IMR-90 (cell line): ENCODE results near the gene PTPN22. TPM values are rescaled to one million over a fixed set of nuclear protein-coding genes. Genes with fewer than 3 reads are reported as not detected.
A peak's percentile ranks its signal among the peaks of the same experiment; 100 is the strongest.

ENCODE experiments used
- ATAC-seq: fragments of 200-7000 bp; cut with Tn5 transposase; 2 replicates; pipeline ENCODE4 v1.9.1; 2020; ENCODE audit warnings: low read depth, mild to moderate bottlenecking, moderate library complexity
- BruUV-seq: library from RNA; stranded (reverse); fragments of 400-500 nt; replicated peaks from 2 replicates; lab custom pipeline; 2021; lab: Mats Ljungman, UMichigan
- CTCF ChIA-PET: fragments of 300-600 bp; formaldehyde crosslinking; extraction: SDS; loops from one replicate; lab custom pipeline; 2021; ENCODE audit warnings: antibody characterized with exemption; lab: Yijun Ruan, JAX
- POLR2A ChIA-PET: fragments of 300-600 bp; sonication (Branson Sonifier 250); formaldehyde crosslinking; loops from one replicate; lab custom pipeline; 2022; ENCODE audit warnings: antibody characterized with exemption; ENCODE audit not compliant: unreplicated experiment; lab: Charles Lee
- DNase-seq: peaks from one replicate; pipeline ENCODE4 v3.0.0; 2013
- H2AFZ ChIP-seq: replicated peaks from 2 replicates; pipeline ENCODE3; 2013; ENCODE audit warnings: low read length, mild to moderate bottlenecking; ENCODE audit not compliant: poor library complexity
- H2AK5ac ChIP-seq: 2 replicates; pipeline ENCODE4 v1.6.1; 2013; ENCODE audit warnings: low read depth, low read length, inconsistent platforms
- H2AK9ac ChIP-seq: replicated peaks from 2 replicates; pipeline ENCODE3; 2013; ENCODE audit warnings: mild to moderate bottlenecking, low read depth, low read length, moderate library complexity; ENCODE audit not compliant: poor library complexity
- H2BK120ac ChIP-seq: 2 replicates; pipeline ENCODE4 v1.6.1; 2013; ENCODE audit warnings: low read depth, low read length, inconsistent platforms
- H2BK15ac ChIP-seq: 3 replicates; pipeline ENCODE4 v1.6.1; 2013; ENCODE audit warnings: low read depth, low read length, inconsistent platforms
- H2BK20ac ChIP-seq: 2 replicates; pipeline ENCODE4 v1.6.1; 2013; ENCODE audit warnings: low read depth, mild to moderate bottlenecking, inconsistent platforms, low read length, moderate library complexity
- H2BK5ac ChIP-seq: 2 replicates; pipeline ENCODE4 v1.6.1; 2013; ENCODE audit warnings: mild to moderate bottlenecking, low read depth, low read length, inconsistent platforms; ENCODE audit not compliant: poor library complexity, severe bottlenecking
- H3K14ac ChIP-seq: replicated peaks from 2 replicates; pipeline ENCODE4 v1.6.1; 2013; ENCODE audit warnings: low read depth, low read length, inconsistent platforms
- H3K18ac ChIP-seq: 2 replicates; pipeline ENCODE4 v1.6.1; 2013; ENCODE audit warnings: low read depth, low read length, control low read depth
- H3K23ac ChIP-seq: 2 replicates; pipeline ENCODE4 v1.6.1; 2013; ENCODE audit warnings: low read depth, low read length, inconsistent platforms
- H3K27ac ChIP-seq: 2 replicates; pipeline ENCODE4 v1.5.1; 2013; ENCODE audit warnings: mild to moderate bottlenecking, control low read depth, low read length; ENCODE audit not compliant: insufficient read depth
- H3K27me3 ChIP-seq: 2 replicates; pipeline ENCODE4 v1.6.1; 2013; ENCODE audit warnings: low read length; ENCODE audit not compliant: control insufficient read depth, insufficient read depth
- H3K36me3 ChIP-seq: 2 replicates; pipeline ENCODE4 v1.6.1; 2013; ENCODE audit warnings: low read length, mixed read lengths; ENCODE audit not compliant: control insufficient read depth, insufficient read depth
- H3K4ac ChIP-seq: 2 replicates; pipeline ENCODE4 v1.6.1; 2013; ENCODE audit warnings: low read depth, low read length, inconsistent platforms
- H3K4me1 ChIP-seq: 2 replicates; pipeline ENCODE4 v1.6.1; 2013; ENCODE audit warnings: low read length, mixed read lengths; ENCODE audit not compliant: control insufficient read depth, insufficient read depth
- H3K4me2 ChIP-seq: 2 replicates; pipeline ENCODE4 v1.6.1; 2013; ENCODE audit warnings: low read depth, mild to moderate bottlenecking, control low read depth, low read length, moderate library complexity
- H3K4me3 ChIP-seq: 2 replicates; pipeline ENCODE4 v1.5.1; 2013; ENCODE audit warnings: low read depth, mild to moderate bottlenecking, control low read depth, low read length, moderate library complexity; ENCODE audit not compliant: insufficient read depth
- H3K56ac ChIP-seq: 2 replicates; pipeline ENCODE4 v1.6.1; 2013; ENCODE audit warnings: low read length, inconsistent platforms; ENCODE audit not compliant: insufficient read depth; ENCODE audit errors: extremely low read depth
- H3K79me1 ChIP-seq, 2 experiments: 2 replicates each; pipeline ENCODE4 v1.6.1; 2013; ENCODE audit warnings: low read length in 2 of 2, inconsistent platforms in 1 of 2, low read depth in 1 of 2
- H3K9ac ChIP-seq: 2 replicates; pipeline ENCODE4 v1.6.1; 2013; ENCODE audit warnings: low read depth, low read length, control low read depth
- H3K9me1 ChIP-seq: 2 replicates; pipeline ENCODE4 v1.6.1; 2013; ENCODE audit warnings: low read length, inconsistent platforms; ENCODE audit not compliant: insufficient read depth
- H3K9me3 ChIP-seq: 2 replicates; pipeline ENCODE4 v1.6.1; 2013; ENCODE audit warnings: low read length; ENCODE audit not compliant: control insufficient read depth, insufficient read depth
- H4K20me1 ChIP-seq: 2 replicates; pipeline ENCODE4 v1.6.1; 2013; ENCODE audit warnings: low read length, inconsistent platforms; ENCODE audit not compliant: insufficient read depth
- H4K5ac ChIP-seq: 2 replicates; pipeline ENCODE4 v1.6.1; 2013; ENCODE audit warnings: mild to moderate bottlenecking, low read depth, low read length, control low read depth
- H4K8ac ChIP-seq, 2 experiments: 2 replicates each; pipeline ENCODE4 v1.6.1; 2013; ENCODE audit warnings: low read depth in 2 of 2, low read length in 2 of 2, control low read depth in 1 of 2, inconsistent platforms in 1 of 2
- H4K91ac ChIP-seq: 2 replicates; pipeline ENCODE4 v1.6.1; 2013; ENCODE audit warnings: low read depth, low read length, inconsistent platforms; ENCODE audit not compliant: insufficient read depth
- BHLHE40 ChIP-seq: fragments of 150-350 bp; IDR thresholded peaks from 2 replicates; pipeline ENCODE4 v1.6.1; 2016; ENCODE audit warnings: mild to moderate bottlenecking, low read depth, low read length
- CEBPB ChIP-seq: IDR thresholded peaks from 2 replicates; pipeline ENCODE4 v1.6.1; 2012; ENCODE audit warnings: low read depth, low read length, improper control_type of control experiment
- CHD1 ChIP-seq: IDR thresholded peaks from 2 replicates; pipeline ENCODE4 v1.6.1; 2012; ENCODE audit warnings: low read depth, low read length, improper control_type of control experiment
- FOS ChIP-seq: fragments of 150-350 bp; IDR thresholded peaks from 2 replicates; pipeline ENCODE4 v1.6.1; 2016; ENCODE audit warnings: low read depth, low read length
- MAFK ChIP-seq: IDR thresholded peaks from 2 replicates; pipeline ENCODE4 v1.6.1; 2012; ENCODE audit warnings: low read depth, low read length, improper control_type of control experiment
- NFE2L2 ChIP-seq: fragments of 150-350 bp; IDR thresholded peaks from 2 replicates; pipeline ENCODE4 v1.6.1; 2016; ENCODE audit warnings: low read depth, mild to moderate bottlenecking, low read length
- POLR2A ChIP-seq: IDR thresholded peaks from 2 replicates; pipeline ENCODE4 v1.6.1; 2012; ENCODE audit warnings: mild to moderate bottlenecking, low read depth, low read length
- RAD21 ChIP-seq: IDR thresholded peaks from 2 replicates; pipeline ENCODE4 v1.6.1; 2012; ENCODE audit warnings: low read length, improper control_type of control experiment
- RCOR1 ChIP-seq: IDR thresholded peaks from 2 replicates; pipeline ENCODE4 v1.6.1; 2012; ENCODE audit warnings: mild to moderate bottlenecking, low read length, improper control_type of control experiment; ENCODE audit not compliant: insufficient replicate concordance
- RFX5 ChIP-seq: IDR thresholded peaks from 2 replicates; pipeline ENCODE4 v1.8.0; 2012; ENCODE audit warnings: low read depth, mild to moderate bottlenecking, low read length, moderate library complexity
- SMC3 ChIP-seq: fragments of 150-350 bp; IDR thresholded peaks from 2 replicates; pipeline ENCODE4 v1.6.1; 2016; ENCODE audit warnings: low read depth, mild to moderate bottlenecking, antibody characterized with exemption, low read length, moderate library complexity
- WGBS, 2 experiments: methylation state at CpG; one replicate each; pipeline versions ENCODE4 v1.1.5 to v1.1.7; 2013; ENCODE audit warnings: missing lambda C conversion rate in 2 of 2; ENCODE audit not compliant: insufficient read length in 1 of 2; ENCODE audit errors: extremely low coverage in 2 of 2; 5-methylcytosine and 5-hydroxymethylcytosine counted together
- dilution Hi-C: fragments of 300-500 bp; cut with HindIII; formaldehyde crosslinking; loops from one replicate; pipeline ENCODE4 v1.14.3; 2018; ENCODE audit warnings: low sequenced_read_pairs; ENCODE audit not compliant: unreplicated experiment
- in situ Hi-C: fragments of 300-500 bp; cut with MboI; formaldehyde crosslinking; loops from 3 replicates; pipeline ENCODE4 v1.14.3; 2019; ENCODE audit warnings: low sequenced_read_pairs, inconsistent platforms, mixed read lengths
- intact Hi-C: fragments of 100-400 bp; cut with micrococcal nuclease; formaldehyde crosslinking; loops from 2 replicates; pipeline ENCODE4 v1.10.0; 2022
- polyA plus RNA-seq, 3 experiments: library from polyadenylated mRNA; depleted of rRNA; stranded (reverse); fragments of >200 nt; gene quantifications; 2 replicates each; pipeline ENCODE4 v1.2.3, GENCODE V29; 2012; ENCODE audit warnings: low replicate concordance in 1 of 3
- total RNA-seq: library from RNA; depleted of rRNA; stranded (reverse); fragments of >200 nt; gene quantifications from 2 replicates; pipeline ENCODE4 v1.2.3, GENCODE V29; 2012
- TF ChIP-seq, protein P1 (sequence below): fragments of 150-350 bp; IDR thresholded peaks from 2 replicates; pipeline ENCODE4 v1.6.1; 2017; ENCODE audit warnings: mild to moderate bottlenecking, antibody characterized with exemption, low read length, low read depth
- TF ChIP-seq, protein P2 (sequence below): conservative IDR thresholded peaks from 2 replicates; pipeline ENCODE4 v1.5.1; 2012; ENCODE audit warnings: mild to moderate bottlenecking, low read depth, low read length, improper control_type of control experiment

PTPN22 gene
- total and polyA plus RNA-seq, 2 of the 4 experiments (the other 2 are of a cell fraction): 0.14 to 0.18 TPM

GRCh38 chr1:113904674-113905434 lies 33.3 kb upstream of the PTPN22 start, which contains the start of the genes AP4B1 and DCLRE1B:
Gene AP4B1, minus strand, starts transcription at chr1:113904799. Its CDS starts 82 bp downstream, at chr1:113904717.
Gene DCLRE1B, plus strand, starts transcription at chr1:113905326. Its CDS starts 261 bp downstream, at chr1:113905587.
- in situ Hi-C loops: loop anchor here (5.0 to 25.0 kb wide), 2 partner anchors 68 to 768 kb away; no protein-coding TSS in a partner anchor
- 1% methylated on average over 21 of the region's 67 CpGs; no CpG with 5 or more reads in 1 of the 2 experiments for WGBS, 2 experiments
- ATAC-seq: peak; percentile 95
- Histone ChIP-seq H3K27me3 (no peaks in the 10 kb centered on the region), H3K9ac (peak within 1 kb of the TSS; percentile 86), H3K18ac (peak within 1 kb of the TSS; percentile 71), H4K5ac (peak within 1 kb of the TSS; percentile 79), H3K56ac (peak within 1 kb of the TSS; percentile 85), H3K27ac (peak within 1 kb of the TSS; percentile 83), H3K9me1 (peaks cover 3% of the 10 kb centered on the region), H4K8ac (peak within 1 kb of the TSS; percentile 68 to 81), H3K4me2 (peak within 1 kb of the TSS; percentile 88), H3K14ac (peak within 1 kb of the TSS; percentile 75), H3K23ac (peak within 1 kb of the TSS; percentile 87), H2AK9ac (peak within 1 kb of the TSS; percentile 96), H3K36me3 (peaks cover 7% of the 10 kb centered on the region), H3K4me1 (no peaks in the 10 kb centered on the region), H3K4ac (peak within 1 kb of the TSS; percentile 71), H3K79me1 (peaks cover 29 to 48% of the 10 kb centered on the region in 2 experiments), H2BK20ac (peak within 1 kb of the TSS; percentile 2; the same call in 1 of the 2 replicates), H3K4me3 (peak within 1 kb of the TSS; percentile 58), H4K20me1 (no peaks in the 10 kb centered on the region), H3K9me3 (no peaks in the 10 kb centered on the region), H2BK120ac (peak within 1 kb of the TSS; percentile 43), H2AK5ac (peak within 1 kb of the TSS; percentile 53), H2BK5ac (peak within 1 kb of the TSS; percentile 63), H4K91ac (peak within 1 kb of the TSS; percentile 62), H2BK15ac (peak within 1 kb of the TSS; percentile 45; the same call in 2 of the 3 replicates), H2AFZ (peak within 1 kb of the TSS; percentile 91)
- POLR2A ChIA-PET: interaction anchor here (0.6 to 2.3 kb wide), 3 partner anchors 8 to 162 kb away, joined by 4 to 9 read pairs (median 6); partner anchors contain the start of gene HIPK1
- BruUV-seq: no TSS peak
- DNase-seq: peak; percentile 100
- CTCF ChIA-PET: interaction anchor here (1.0 kb wide), 1 partner anchor 25 kb away, joined by 3 read pairs; the partner anchor contains the start of gene HIPK1
- dilution Hi-C loops: no loop called here
- intact Hi-C loops: loop anchor here (1.0 to 10.0 kb wide), 6 partner anchors 24 to 510 kb away; partner anchors contain the start of genes HIPK1, MAGI3, PHTF1 and RSBN1
- TF ChIP-seq BHLHE40 (peak; percentile 71), POLR2A (peak; percentile 86), CHD1 (0 out of 2 replicates have a peak, but pooled peaks have one; percentile 24), MAFK (no peak), CEBPB (no peak), FOS (0 out of 2 replicates have a peak, but pooled peaks have one; percentile 8), SMC3 (peak; percentile 86), RFX5 (no peak), RAD21 (peak; percentile 84), RCOR1 (no peak), NFE2L2 (no peak)
- TF ChIP-seq, protein P1, sequence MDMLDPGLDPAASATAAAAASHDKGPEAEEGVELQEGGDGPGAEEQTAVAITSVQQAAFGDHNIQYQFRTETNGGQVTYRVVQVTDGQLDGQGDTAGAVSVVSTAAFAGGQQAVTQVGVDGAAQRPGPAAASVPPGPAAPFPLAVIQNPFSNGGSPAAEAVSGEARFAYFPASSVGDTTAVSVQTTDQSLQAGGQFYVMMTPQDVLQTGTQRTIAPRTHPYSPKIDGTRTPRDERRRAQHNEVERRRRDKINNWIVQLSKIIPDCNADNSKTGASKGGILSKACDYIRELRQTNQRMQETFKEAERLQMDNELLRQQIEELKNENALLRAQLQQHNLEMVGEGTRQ: no peak
- TF ChIP-seq, protein P2, sequence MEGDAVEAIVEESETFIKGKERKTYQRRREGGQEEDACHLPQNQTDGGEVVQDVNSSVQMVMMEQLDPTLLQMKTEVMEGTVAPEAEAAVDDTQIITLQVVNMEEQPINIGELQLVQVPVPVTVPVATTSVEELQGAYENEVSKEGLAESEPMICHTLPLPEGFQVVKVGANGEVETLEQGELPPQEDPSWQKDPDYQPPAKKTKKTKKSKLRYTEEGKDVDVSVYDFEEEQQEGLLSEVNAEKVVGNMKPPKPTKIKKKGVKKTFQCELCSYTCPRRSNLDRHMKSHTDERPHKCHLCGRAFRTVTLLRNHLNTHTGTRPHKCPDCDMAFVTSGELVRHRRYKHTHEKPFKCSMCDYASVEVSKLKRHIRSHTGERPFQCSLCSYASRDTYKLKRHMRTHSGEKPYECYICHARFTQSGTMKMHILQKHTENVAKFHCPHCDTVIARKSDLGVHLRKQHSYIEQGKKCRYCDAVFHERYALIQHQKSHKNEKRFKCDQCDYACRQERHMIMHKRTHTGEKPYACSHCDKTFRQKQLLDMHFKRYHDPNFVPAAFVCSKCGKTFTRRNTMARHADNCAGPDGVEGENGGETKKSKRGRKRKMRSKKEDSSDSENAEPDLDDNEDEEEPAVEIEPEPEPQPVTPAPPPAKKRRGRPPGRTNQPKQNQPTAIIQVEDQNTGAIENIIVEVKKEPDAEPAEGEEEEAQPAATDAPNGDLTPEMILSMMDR: peak; percentile 87
